ENCODE results near the gene ELFN1.

The ELFN1 gene

GRCh38 chr7:1689311-1689710 is 19.2 kb downstream of the ELFN1 start:
- Histone ChIP-seq H3K4me3 (ENCODE audit: low read depth in 1 of 2, low read length in 1 of 2) (no peak overlapping the region), H3K27ac (no peak overlapping the region), H3K27me3 (peaks cover 12% of the 10 kb centered on the region), H3K36me3 (no peaks in the 10 kb centered on the region), H3K4me1 (ENCODE audit: control insufficient read depth in 1 of 2, insufficient read depth in 1 of 2, low read depth in 1 of 2, low read length in 1 of 2) (no peaks in the 10 kb centered on the region), H3K9me3 (no peaks in the 10 kb centered on the region)
- TF ChIP-seq CTCF (IDR thresholded peaks at IDR 0.05), result no peak

DNA sequence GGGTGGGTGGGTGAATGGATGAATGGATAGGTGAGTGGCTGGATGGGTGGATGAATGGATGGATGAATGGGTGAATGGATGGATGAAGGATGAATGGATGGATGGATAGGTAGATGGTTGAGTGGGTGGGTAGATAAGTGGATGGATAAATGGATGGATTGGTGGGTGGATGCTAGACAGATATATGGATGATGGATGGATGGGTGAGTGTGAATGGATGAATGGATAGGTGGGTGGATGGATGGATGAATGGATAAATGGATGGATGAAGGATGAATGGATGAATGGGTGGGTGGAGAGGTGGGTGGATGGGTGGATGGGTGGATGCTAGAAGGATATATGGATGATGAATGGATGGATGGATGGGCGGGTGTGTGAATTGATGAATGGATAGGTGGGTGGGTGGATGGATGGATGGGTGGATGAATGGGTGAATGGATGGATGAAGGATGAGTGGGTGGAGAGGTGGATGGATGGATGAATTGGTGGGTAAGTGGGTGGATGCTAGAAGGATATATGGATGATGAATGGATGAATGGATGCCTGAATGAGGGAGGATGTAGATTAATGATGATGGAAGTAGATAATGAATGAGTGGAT is 20.4 kb downstream of the ELFN1 start:
- no peak for TF ChIP-seq CTCF (IDR thresholded peaks at IDR 0.05)
- Histone ChIP-seq H3K27me3 (peaks cover 12% of the 10 kb centered on the region), H3K4me1 (ENCODE audit: control insufficient read depth in 1 of 2, insufficient read depth in 1 of 2, low read depth in 1 of 2, low read length in 1 of 2) (no peaks in the 10 kb centered on the region), H3K27ac (no peak overlapping the region), H3K36me3 (no peaks in the 10 kb centered on the region), H3K9me3 (no peaks in the 10 kb centered on the region), H3K4me3 (ENCODE audit: low read depth in 1 of 2, low read length in 1 of 2) (no peak overlapping the region)

DNA sequence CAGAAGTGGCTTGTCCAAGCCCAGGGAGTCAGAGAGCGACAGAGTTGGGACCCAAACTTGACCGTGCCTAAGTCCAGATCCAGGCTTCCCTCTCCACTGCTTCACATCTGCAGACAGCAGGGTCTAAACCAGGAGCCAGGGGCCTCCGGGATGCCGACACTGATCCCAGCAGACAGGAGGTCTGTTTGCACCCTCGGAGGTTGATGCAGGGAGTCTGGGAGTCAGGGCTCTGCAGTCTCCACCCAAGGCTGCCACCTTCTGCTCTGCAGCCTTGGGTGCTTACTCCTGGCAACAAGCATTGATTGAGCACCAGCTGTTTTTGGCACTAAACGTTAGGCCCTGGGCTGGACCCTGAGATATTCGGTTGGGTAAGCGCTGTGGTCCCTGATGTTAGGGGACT is 21.0 kb downstream of the ELFN1 start:
- Histone ChIP-seq H3K27me3 (peaks cover 12% of the 10 kb centered on the region), H3K4me3 (ENCODE audit: low read depth in 1 of 2, low read length in 1 of 2) (no peak overlapping the region), H3K9me3 (no peaks in the 10 kb centered on the region), H3K27ac (no peak overlapping the region), H3K36me3 (no peaks in the 10 kb centered on the region), H3K4me1 (ENCODE audit: control insufficient read depth in 1 of 2, insufficient read depth in 1 of 2, low read depth in 1 of 2, low read length in 1 of 2) (no peaks in the 10 kb centered on the region)
- TF ChIP-seq CTCF (IDR thresholded peaks at IDR 0.05), result no peak

DNA sequence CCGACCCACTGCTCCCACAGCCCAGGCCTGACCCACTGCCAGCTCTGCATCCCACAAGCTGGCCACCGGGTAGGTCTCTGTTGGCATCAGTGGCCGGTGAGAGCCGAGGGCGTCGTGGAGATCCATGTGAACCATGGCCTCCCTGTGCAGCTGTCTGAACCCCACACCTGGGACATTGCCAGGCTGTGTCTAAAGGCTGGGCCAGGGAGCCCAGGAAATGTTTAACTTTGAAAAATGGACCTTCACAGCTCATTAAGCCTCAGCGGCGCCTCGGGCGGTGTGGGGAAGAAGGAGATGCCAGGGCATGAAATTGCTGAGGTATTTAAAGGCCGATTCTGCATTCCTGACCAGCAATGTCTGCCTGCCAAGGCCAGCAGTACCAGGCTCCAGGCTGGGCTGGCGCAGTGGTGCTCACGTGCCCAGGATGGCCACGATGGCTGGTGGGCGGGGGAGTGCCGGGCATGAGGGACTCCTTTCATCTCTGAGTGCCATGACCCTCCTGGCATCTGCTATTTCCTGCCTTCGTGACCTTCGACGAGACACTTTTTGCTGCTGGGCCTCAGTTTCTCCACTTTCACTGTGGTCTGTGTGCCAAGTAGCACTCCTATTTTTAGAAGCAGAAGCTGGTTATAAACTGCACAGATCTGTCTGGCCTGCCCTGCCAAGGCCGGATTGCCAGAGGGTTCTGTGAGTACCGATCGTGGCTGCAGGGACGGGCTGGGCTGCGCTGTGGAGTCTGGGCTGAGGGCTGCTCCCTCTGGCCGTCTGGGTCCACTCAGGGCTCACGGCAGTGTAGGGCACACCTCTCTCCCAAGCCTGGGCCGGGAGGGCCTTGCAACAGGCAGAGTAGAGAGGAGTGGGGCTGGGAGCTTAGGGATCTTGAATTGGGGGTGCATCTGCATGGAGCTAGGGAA is 21.8 kb downstream of the ELFN1 start:
- Histone ChIP-seq H3K27ac (no peak overlapping the region), H3K4me1 (ENCODE audit: control insufficient read depth in 1 of 2, insufficient read depth in 1 of 2, low read depth in 1 of 2, low read length in 1 of 2) (no peaks in the 10 kb centered on the region), H3K36me3 (no peaks in the 10 kb centered on the region), H3K4me3 (ENCODE audit: low read depth in 1 of 2, low read length in 1 of 2) (no peak overlapping the region), H3K9me3 (no peaks in the 10 kb centered on the region), H3K27me3 (peaks cover 8% of the 10 kb centered on the region)
- TF ChIP-seq CTCF (IDR thresholded peaks at IDR 0.05), result no peak

DNA sequence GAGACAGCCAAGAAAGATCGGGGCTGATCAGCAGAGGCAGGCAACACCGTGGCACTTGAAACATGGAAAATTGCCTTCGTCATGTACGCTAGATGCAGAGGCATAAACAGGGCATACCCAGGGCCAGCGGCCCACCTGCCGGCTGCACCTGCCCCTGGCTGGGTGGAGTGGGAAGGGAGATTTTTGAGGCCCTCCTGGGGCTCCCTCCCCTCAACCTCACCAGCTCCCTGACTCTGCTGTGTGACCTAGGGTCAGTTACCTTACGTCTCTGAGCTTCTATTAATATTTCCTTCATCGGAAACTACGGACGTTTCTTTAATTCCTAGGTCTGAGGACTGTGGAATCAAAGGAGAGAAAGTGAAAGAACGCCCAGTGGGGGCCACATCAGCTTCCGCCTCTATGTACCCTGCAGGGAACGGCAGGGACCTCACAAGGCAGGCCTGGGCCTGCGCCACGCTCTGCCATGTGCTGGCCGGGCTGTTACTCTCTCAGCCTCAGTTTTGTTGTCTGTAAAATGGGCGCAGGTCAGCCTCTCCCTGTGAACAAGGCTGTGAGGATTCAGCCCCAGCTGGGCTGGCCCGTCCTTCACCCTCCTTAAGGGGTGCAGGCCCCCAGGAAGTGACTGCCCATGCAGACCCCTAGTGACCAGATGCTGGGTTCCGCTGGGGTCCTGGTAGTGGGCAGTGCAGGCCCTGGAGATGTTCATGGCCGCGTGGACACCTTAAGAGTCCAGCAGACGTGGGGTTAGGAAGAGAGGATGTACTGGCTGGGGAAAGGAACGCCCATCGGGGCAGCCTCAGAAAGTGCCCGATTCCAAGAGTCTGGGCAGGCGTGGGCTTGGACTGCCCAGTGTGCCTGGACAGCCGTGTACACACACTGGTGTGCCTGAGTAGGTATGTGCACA is 22.7 kb downstream of the ELFN1 start:
- H3K27me3 ChIP-seq, result peaks cover 6% of the 10 kb centered on the region
- H3K36me3 ChIP-seq, result no peaks in the 10 kb centered on the region
- H3K4me1 ChIP-seq (ENCODE audit: control insufficient read depth in 1 of 2, insufficient read depth in 1 of 2, low read depth in 1 of 2, low read length in 1 of 2), result no peaks in the 10 kb centered on the region

More for the DNA sequence above, 22.7 kb downstream of the ELFN1 start:
- no peaks in the 10 kb centered on the region for H3K9me3 ChIP-seq
- H3K27ac ChIP-seq, result no peak overlapping the region
- no peak overlapping the region for H3K4me3 ChIP-seq (ENCODE audit: low read depth in 1 of 2, low read length in 1 of 2)
- no peak for TF ChIP-seq CTCF (IDR thresholded peaks at IDR 0.05)

All from neutrophil (primary cell).